ENCODE data around the gene FAM50A.
"Not testable (repeated sequence)": the region's sequence is repeated elsewhere in the genome, so short reads cannot be mapped to it uniquely, and the experiment has no call there.

Gene FAM50A, protein sequence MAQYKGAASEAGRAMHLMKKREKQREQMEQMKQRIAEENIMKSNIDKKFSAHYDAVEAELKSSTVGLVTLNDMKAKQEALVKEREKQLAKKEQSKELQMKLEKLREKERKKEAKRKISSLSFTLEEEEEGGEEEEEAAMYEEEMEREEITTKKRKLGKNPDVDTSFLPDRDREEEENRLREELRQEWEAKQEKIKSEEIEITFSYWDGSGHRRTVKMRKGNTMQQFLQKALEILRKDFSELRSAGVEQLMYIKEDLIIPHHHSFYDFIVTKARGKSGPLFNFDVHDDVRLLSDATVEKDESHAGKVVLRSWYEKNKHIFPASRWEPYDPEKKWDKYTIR

DNA sequence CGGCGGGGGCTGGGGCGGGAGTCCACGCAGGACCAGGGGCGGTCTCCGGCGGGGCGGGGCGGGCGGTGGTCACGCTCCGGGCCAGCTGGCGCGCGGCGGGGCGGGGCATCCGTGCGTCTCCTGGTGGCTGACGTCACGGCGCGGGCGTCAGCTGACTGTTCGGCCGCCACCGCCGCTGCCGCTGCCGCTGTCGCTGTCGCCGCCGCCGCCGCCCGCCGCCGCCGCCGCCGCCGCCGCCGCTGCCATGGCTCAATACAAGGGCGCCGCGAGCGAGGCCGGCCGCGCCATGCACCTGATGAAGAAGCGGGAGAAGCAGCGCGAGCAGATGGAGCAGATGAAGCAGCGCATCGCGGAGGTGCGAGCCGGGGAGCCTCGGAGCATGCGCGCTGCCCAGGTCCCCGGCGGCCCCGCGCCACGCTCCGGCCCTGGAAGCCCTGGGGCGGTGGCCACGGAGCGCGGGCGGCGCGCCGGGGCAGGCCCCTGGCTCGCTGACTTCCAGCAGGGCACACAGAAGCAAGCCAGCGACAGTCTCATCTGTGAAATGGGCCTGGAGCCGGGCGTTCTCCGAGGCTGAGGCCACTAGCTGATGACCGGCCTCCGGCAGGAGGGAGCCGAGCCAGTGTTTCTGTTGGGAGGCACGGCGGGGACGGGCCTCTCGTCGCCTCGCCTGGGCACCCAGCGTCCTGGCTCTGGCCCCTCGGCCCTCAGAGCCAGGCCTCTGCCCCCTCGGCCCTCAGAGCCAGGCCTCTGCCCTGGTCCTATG is at the start of gene FAM50A:
FAM50A (plus strand) TSS at position 150 of the 763 bp plus-strand sequence; CDS start at position 245, 95 bp downstream.
- DNase-seq (ENCODE audit: low read depth in 2 of 2, low spot score in 1 of 2), result peak in 1 of 2 donors; percentile 52

DNA sequence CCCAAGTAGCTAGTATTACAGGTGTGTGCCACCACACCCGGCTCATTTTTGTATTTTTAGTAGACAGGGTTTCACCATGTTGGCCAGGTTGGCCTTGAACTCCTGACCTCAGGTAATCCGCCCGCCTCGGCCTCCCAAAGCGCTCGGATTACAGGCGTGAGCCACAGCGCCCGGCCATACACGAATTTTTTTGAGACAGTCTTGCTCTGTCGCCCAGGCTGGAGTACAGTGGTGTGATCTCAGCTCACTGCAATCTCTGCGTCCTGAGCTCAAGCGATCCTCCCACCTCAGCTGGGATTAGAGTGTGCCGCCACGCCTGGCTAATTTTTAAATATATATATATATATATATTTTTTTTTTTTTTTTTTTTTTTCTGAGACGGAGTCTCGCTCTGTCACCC is 47.6 kb upstream of the FAM50A start:
- DNase-seq (ENCODE audit: low read depth in 2 of 2, low spot score in 1 of 2), result not testable (repeated sequence)

DNA sequence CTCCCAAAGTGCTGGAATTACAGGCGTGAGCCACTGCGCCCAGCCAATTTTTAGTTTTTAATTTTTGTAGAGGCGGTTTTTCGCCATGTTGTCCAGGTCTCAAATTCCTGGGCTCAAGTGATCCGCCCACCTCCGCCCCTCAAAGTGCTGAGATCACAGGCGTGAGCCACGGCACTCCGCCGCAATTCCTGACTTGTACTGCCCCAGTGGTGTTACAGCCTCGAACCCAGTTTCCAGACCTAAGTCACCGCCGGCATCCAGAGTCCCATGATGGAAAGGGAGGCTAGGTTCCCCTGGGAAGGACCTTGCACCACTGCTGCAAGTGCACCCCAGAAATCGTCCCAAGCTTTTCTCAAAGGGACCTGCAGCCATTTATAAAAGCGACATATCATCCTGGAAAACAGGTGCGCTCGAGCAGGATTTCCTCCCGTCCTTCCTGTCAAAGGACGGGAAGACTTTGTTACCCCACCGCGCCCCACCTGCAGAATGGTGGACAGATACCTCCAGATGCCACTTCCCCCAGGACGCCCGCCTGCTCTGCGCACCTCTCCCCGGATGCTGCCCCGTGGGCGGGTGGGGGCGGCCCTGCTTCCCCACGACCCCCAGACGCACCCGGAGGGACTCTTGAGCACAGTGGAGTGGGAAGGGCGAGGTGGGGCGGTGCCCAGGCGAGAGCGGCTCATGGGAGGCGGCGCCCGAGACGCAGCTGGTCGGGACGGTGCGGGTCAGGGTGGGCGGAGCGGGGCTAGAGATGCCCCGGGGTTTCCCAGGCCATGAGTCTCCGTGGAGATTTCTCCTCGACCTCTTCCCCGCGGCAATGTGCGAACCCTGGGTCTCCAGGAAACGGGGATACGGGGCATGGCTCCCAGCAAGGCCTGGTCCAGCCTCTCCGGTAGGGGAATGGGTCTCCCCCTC is 46.7 kb upstream of the FAM50A start:
- peak in 1 of 2 donors; percentile 46 for DNase-seq (ENCODE audit: low read depth in 2 of 2, low spot score in 1 of 2)

DNA sequence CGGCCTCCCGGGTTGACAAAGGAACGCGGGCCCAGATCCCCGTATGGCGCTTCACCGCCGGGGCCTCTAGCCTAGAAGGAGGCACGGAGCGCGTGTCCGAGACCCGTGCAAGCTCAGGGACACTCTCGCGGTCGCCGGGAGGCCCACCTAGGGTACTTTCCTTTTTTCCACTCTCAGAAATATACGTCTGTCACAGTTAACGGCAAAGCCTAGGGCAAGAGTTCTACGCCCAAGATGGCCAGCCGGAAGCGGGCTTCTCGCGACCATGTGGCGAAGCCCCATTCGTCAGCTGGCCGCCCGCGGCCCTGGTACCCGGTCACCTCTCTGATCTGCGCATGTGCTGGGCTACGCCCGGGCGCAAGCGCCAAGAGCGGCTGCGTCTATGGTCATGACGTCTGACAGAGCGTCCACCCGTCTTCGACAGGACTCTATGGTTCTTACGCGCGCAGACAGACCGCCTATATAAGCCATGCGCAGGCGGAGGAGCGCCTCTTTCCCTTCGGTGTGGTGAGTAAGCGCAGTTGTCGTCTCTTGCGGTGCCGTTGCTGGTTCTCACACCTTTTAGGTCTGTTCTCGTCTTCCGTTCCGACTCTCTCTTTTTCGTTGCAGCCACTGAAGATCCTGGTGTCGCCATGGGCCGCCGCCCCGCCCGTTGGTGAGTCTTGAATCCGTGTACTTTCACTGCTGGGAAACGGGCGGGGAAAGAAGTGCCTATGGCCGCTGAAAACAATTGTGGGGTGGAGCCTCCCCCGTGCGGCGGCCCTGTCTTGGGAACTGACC is 45.9 kb upstream of the FAM50A start, which contains the start of gene RPL10:
RPL10 (plus strand) TSS at position 490 of the 780 bp plus-strand sequence; CDS start at position 633, 143 bp downstream.
- peak; percentile 69 to 82 for DNase-seq (ENCODE audit: low read depth in 2 of 2, low spot score in 1 of 2)

DNA sequence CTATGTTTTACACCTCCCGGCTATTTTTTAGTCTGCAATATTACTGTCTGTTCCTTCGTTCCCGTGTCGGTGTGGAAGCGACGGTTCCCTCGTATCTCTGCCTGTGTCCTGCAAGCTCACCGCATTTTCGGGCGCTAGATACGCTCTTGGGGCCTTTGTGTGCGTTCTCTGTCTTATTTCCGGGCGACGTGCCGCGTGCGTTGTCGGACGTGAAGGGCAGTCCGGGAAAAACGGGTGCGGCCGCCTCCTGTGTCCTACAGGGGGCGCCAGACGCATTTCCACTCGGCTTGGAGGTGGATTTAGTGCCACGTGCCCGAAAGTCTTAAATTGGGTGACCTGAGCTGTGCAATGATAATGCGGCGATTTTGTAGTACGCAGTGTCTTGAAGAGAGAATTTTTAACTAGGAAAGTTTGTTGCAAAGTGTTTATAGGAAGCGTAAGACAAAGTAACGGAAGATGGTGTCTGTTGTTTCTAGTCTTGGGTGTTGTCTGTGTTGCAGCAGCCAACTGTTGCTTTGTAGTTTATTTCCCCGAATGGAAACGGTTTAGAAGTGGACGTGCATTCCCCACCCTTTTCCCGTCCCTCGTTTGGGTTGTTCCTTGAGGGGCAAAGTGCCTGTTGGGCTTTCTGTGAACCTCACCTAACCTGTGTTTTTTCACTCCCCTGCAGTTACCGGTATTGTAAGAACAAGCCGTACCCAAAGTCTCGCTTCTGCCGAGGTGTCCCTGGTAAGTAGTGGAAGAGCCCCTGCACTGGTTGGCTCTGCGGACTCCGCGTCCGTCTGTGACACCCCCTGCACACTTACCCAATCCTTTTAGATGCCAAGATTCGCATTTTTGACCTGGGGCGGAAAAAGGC is 45.0 kb upstream of the FAM50A start:
- DNase-seq (ENCODE audit: low read depth in 2 of 2, low spot score in 1 of 2), result peak; percentile 60 to 64

DNA sequence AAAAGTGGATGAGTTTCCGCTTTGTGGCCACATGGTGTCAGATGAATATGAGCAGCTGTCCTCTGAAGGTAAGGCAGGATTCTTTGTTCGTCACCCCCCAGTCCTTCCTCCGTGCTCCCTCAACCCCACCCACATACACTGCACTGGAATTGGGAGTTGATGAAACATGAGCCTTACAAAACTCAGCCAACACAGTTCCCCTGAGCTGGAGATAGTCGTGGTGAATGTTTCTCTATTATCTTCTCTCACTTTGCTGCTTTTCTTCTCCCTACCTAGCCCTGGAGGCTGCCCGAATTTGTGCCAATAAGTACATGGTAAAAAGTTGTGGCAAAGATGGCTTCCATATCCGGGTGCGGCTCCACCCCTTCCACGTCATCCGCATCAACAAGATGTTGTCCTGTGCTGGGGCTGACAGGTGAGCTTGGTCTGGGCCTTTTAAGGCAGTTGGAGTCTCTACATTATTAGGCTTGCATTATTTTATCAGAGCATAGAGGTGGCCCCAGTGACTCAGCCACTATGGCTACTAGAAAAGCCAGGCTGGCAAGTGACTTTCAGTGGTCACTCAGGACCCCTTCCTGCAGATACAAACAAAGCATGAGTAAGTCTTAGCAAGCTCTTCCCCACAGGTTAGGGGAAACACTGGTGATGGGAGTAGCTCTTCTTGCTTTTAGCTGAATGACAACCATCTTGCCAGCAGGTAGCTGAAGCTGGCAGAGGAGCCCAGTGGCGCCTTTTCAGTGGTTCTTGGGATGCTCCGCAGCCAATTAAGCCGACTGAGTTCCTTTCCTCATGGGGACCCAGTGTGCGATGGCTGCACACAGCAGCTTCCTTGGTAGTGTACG is 44.2 kb upstream of the FAM50A start:
- DNase-seq (ENCODE audit: low read depth in 2 of 2, low spot score in 1 of 2), result no peak

DNA sequence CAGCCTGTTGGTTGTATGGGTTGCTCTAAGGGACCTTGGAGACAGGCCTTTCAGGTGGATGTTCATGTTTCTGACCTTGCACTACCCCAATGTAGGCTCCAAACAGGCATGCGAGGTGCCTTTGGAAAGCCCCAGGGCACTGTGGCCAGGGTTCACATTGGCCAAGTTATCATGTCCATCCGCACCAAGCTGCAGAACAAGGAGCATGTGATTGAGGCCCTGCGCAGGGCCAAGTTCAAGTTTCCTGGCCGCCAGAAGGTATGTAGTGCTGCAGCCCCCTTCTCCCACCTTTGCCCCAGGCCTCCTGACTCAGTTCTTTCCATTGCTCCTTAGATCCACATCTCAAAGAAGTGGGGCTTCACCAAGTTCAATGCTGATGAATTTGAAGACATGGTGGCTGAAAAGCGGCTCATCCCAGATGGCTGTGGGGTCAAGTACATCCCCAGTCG is 43.5 kb upstream of the FAM50A start:
- DNase-seq (ENCODE audit: low read depth in 2 of 2, low spot score in 1 of 2), result not testable (repeated sequence)

DNA sequence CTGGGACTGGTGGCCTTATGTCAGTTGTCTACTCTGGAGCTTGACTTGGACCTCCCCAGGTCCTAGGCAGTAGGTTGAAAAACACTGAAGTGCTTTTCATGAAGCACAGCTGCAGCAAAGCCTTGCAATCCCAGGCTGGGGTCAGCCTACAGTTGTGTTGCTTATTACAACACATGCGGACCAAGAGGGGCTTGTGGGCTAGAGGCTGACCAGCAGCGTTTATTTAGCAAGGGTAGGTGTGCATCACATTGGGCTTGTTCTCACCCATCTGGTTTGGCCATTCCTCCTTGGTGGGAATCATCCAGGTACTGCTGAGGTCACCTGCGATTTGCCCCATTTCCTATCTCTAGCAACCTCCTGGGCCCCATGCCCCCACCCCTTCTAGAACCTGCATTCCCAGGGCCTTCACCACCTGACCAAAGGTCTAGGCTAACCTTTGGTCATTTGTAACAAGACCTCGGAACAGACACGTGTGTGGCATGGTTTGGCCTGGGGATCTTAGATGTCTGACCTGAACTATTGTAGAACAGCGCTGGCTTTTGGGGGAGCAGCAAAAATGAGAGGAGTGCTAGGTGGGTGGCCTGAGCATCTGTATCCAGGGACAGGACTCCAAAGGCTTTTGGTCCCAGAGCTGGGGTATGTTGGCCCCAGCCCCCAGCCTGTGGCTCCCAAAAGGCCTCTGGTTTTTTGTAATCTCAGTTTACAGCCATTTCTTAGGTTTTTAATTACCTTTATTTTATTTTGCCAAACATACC is 42.7 kb upstream of the FAM50A start:
- DNase-seq (ENCODE audit: low read depth in 2 of 2, low spot score in 1 of 2), result no peak

DNA sequence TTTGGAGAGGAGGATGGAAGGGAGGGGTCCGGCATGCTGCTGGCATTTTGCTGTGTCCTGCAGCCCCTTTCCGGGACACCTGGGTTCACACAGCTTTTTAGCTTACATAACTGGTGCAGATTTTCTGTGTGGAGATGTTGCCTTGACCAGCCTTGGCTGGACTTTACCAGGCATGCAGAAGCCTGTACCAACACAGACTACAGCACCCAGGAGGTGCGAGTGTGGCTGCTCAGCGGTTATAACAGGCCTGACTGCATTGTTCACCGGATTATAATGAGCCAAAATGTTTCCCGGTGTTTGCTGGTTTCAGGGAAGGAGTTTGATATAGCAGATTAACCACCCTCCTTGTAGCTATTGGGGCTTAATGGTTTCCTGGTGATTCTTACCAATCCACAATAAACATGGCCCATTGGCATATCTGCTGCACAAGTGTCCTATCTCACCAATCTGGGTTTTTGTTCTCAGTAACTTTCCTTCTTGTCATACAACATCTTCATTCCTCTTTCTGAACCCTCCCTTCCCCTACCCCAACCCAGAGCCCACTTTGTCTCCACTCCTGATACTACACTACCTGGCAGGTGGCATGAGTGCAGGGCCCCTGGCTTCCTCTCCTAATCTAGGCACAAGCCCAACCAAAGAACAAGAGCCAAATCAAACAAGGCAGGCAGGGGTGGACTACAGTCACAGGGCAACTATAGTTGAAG is 41.9 kb upstream of the FAM50A start:
- DNase-seq (ENCODE audit: low read depth in 2 of 2, low spot score in 1 of 2), result no peak

DNA sequence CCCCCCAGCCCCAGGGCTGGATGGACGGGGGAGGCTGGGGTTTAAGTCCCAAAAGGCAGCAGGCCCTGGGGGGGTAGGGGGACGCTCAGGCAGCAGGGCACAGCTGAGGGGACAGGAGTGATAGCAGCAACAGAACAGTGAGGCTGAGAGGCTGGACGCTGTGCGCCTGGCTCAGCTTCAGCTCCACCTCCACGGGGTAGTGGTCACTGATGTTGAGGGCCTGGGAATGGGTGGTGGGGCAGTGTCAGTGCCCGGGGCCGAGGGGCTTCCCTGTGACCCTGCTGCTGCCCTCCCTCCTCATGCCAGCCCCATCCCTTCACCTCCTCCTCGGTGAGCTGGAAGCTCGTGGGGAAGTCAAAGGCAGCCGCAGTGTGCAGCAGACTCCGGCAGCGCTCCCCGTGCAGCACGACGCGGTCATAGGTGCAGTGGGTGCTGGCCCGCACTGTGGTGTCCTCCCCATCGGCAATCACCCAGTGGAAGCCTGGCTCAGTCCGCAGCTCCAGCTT is 41.3 kb upstream of the FAM50A start:
- no peak for DNase-seq (ENCODE audit: low read depth in 2 of 2, low spot score in 1 of 2)

DNA sequence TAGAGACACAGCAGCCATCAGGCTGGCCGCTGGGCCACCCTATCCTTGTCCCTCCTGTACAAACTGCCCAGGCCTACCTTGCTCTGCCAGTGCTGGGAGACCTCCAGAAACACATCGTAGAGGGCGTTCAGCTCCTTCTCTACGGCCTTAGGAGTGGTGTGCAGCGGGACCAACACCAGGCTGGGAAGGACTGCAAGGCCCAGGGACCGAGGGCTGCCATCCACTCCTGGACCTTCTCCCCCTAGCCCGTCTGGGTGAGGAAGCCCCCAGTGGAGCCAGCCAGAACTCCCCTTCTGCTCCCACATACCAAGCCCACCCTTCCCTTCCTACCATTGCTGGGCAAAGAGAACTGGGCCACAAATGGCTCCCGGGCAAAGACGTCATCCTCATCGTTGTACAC is 40.7 kb upstream of the FAM50A start:
- no peak for DNase-seq (ENCODE audit: low read depth in 2 of 2, low spot score in 1 of 2)

DNA sequence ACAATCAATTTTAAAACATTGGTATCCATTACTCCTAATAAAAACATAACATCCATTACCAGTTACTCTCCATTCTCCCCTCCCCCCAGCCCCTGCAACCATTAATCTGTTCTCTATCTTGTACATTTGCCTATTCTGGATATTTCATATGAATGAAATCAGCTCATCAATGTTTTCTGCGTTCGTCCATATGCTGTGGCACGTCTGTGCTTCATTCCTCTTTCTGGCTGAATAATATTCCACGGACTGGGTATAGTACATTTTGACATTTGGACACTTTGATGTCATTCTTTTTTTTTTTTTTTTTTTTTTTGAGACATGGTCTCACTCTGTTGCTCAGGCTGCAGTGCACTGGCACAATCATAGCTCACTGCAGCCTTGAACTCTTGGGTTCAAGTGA is 40.1 kb upstream of the FAM50A start:
- no peak for DNase-seq (ENCODE audit: low read depth in 2 of 2, low spot score in 1 of 2)

DNA sequence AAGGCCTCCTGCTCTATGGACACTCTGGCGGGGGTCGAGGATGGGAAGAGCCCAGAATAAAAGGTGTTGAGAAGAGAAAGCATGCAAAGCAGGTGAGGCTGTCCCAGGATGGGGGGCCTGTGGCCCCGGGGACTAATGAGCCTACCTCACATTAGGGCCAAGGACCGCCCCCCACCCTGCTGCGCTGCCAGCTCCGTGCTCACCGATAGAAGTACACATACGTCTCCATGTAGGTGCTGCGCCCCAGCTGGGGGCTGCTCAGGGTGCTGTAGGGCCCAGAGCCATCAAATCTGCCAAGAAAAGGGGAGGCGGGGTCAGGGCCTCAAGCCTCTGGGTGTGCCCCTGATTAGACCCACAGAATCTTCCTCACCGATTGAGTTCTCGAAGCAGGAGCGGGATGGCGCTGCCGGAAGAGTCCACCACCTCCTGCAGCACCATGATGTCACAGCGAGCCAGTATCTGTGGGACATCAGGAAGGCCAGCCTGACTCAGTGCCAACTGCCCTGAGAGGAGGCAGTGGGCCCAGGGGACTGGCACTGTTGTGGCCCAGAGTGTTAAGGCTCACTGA is 39.2 kb upstream of the FAM50A start:
- no peak for DNase-seq (ENCODE audit: low read depth in 2 of 2, low spot score in 1 of 2)

DNA sequence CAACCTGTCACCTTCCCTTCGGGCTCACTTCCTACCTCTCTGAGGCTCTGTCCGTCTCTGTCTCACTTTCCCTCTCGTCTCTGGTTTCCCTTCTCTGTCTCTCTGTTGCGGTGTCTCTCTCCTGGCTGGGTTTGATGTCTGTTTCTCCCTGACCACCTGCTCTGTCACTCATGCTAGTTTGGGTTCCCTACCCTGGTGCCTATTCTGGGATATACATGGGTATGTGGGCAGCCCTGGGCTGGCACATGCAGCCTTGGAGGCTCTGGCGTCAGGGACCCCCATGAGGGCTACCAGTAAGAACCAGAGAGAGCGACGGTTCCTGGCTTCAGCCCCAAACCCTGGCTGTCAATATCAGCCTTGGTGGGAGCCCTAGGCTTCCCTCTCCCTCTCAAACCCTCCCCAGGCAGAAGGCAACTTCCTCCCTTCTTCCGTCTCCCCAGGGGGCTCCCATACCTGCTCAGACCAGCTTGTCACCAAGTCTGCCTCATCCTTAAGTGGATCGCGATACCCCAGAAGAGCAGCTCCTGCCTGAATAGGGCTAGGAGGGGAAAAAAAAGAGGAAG is 35.2 kb upstream of the FAM50A start:
- DNase-seq (ENCODE audit: low read depth in 2 of 2, low spot score in 1 of 2), result no peak

DNA sequence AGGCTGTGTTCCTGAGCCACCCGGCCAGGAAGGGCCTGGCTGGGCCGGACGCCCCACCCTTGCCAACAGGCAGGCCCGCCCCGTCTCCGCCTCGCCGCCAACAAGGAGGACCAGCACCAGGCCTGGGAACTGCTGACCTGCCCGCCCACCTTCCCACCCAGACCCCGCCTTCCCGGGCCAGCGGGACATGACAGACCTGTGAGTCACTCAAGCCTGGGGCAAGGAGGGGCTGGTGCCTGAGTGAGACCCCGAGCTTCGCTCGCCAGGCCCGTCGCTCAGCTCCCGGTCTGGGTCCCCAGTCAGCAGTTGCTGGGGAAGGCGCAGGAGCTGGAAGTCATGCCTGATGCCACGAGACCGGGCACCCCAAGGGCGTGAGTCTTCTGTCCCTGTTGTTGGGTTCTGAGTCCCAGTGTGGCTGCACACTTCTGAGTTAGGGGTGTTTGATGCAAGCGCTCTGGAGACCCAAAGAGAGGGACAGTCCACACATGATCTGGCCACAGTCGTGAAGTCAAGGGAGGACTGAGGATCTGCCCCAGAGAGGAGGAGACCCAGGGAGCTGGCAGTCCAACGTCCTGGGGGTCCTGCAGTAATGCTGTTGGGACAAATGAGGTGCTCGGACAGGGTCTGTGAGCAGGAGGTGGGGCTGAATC is 34.6 kb upstream of the FAM50A start, which contains the start of gene DNASE1L1:
DNASE1L1 (minus strand) TSS at position 33 of the 650 bp plus-strand sequence. CDS start 3,686 bp downstream, outside the sequence.
- no peak for DNase-seq (ENCODE audit: low read depth in 2 of 2, low spot score in 1 of 2)

DNA sequence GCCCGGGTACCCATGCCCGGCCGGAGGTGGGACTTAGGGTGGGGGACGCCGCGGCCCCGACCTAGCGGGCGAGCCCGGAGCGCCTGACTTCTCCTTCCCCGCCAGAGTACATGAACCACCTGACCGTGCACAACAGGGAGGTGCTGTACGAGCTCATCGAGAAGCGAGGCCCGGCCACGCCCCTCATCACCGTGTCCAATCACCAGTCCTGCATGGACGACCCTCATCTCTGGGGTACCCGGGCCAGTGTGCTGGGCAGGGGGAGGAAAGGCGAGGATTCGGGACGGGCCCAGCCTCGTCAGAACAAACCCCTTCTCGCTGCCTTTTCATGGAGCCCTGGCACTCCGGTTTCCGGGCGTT is 32.0 kb upstream of the FAM50A start:
- DNase-seq (ENCODE audit: low read depth in 2 of 2, low spot score in 1 of 2), result no peak
